Measurements from ENCODE around the gene STARD3NL.

STARD3NL gene

DNA sequence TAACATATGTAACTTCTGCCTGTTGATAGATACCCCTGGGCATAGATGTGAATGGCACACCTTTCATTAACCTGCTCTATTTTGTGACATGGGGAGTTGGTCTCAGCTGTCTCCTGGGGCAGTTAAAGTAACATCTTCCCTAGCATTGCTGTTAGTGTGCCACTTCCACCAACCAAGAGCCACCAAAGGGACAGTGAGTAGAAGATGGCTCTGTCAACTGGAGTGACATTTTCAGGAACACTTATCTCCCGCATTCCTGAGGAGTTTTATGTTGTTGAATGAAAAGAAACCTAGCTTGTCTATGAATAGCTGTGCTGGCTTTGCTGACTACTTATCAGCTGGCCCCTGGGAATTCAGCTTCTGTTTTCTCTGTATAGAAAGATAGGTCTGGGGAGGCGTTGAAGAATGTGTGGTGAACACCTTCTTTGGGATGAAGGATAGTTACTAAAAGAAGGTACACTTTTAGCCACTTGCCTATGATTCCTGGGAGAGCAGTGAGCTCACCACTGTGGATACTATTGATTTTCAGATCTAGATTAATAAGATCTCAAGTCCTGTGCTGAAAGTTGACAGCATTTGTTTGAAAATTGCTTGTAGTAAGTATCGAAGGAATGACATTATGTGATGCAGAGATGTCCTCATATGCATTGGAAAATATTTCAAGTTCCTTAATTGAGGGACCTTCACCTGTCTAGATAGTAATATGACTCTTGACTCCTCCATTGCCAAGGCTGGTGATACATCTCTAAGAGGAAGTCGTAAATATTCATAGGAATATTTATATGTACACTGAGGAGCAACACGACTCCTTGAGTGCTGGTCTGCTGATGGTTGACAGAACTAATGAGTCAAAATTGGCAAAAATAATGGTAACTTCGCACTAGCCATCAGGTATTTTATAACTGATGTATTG lies 7.6 kb downstream of the STARD3NL start:
- no peaks in the 10 kb centered on the region for H3K36me3 ChIP-seq (ENCODE audit: control insufficient read depth, insufficient read depth, low read length)
- no peak overlapping the region for H3K4me3 ChIP-seq (ENCODE audit: low read depth, low read length)
- peaks cover 44% of the 10 kb centered on the region for H3K4me1 ChIP-seq (ENCODE audit: control insufficient read depth, insufficient read depth, low read length)
- H3K27me3 ChIP-seq (ENCODE audit: control insufficient read depth, insufficient read depth, low read length), result no peaks in the 10 kb centered on the region
- no peak overlapping the region for H3K27ac ChIP-seq (ENCODE audit: low read depth, low read length)
- H3K9ac ChIP-seq (ENCODE audit: low read length), result no peak overlapping the region
- no peaks in the 10 kb centered on the region for H3K9me3 ChIP-seq (ENCODE audit: control insufficient read depth, insufficient read depth, low read depth, low read length)

DNA sequence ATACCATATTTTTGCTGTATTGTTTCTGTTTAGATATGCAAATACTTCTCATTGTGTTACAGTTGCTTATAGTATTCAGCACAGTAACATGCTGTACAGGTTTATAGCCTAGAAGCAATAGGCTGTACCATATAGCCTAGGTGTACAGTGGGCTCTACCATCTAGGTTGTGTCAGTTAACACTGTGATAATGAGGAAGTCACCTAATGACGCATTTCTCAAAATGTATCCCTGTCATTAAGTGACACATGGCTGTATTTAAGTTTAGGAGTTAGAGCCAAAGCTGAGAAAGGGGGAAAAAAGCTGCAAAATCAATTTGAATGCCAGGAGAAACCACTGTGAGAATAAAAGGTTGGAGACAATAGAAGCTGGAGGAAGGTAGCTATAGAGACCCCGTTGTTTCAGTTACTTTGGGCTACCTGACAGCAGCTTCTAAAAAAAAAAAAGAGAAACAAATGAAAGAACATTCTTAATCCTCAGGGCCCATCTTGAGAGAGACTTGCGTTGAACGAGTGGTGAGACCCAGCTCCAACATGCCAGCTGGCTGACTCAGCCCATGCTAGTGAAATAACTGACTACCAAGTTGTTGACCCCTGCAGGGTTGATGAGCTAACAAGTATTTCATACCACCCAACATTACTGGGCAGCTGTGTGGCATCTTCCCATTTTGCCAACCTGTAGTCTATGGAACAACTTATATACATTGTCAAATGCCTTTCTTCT lies 8.7 kb downstream of the STARD3NL start:
- no peak overlapping the region for H3K27ac ChIP-seq (ENCODE audit: low read depth, low read length)
- H3K36me3 ChIP-seq (ENCODE audit: control insufficient read depth, insufficient read depth, low read length), result no peaks in the 10 kb centered on the region
- no peak overlapping the region for H3K9ac ChIP-seq (ENCODE audit: low read length)
- no peaks in the 10 kb centered on the region for H3K9me3 ChIP-seq (ENCODE audit: control insufficient read depth, insufficient read depth, low read depth, low read length)
- no peaks in the 10 kb centered on the region for H3K27me3 ChIP-seq (ENCODE audit: control insufficient read depth, insufficient read depth, low read length)
- H3K4me1 ChIP-seq (ENCODE audit: control insufficient read depth, insufficient read depth, low read length), result peaks cover 44% of the 10 kb centered on the region
- no peak overlapping the region for H3K4me3 ChIP-seq (ENCODE audit: low read depth, low read length)

DNA sequence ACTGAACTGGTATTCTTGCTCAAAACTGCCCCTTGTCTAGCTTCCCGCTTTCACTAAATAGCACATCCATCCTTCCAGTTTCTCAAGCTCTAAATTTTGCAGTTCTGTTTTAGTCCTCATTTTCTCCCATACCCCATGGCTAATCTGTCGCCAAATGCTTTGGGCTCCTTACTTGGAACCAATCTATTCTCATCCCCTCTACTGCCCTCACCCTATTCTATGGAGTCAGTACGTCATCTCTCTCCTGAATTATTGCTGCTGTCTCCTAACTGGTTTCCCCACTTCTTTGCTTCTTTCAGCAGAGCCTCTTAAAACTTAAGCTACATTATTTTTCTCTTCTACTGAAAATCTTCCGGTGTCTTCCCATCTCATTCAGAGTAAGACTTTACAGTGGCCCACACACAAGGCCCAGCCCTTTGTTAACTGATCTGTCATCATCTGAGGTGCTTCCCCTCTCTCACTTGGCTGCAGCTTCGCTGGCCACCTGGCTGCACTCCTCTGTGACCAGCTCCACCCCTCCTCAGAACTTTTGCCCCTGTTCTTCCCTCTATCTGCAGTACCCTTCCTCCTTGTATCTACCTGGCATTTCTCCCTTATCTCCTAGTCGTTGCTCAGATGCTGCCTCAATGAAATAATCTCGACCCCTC lies 9.9 kb downstream of the STARD3NL start:
- H3K4me1 ChIP-seq (ENCODE audit: control insufficient read depth, insufficient read depth, low read length), result peaks cover 48% of the 10 kb centered on the region
- H3K4me3 ChIP-seq (ENCODE audit: low read depth, low read length), result no peak overlapping the region
- no peaks in the 10 kb centered on the region for H3K36me3 ChIP-seq (ENCODE audit: control insufficient read depth, insufficient read depth, low read length)
- no peaks in the 10 kb centered on the region for H3K27me3 ChIP-seq (ENCODE audit: control insufficient read depth, insufficient read depth, low read length)
- no peak overlapping the region for H3K27ac ChIP-seq (ENCODE audit: low read depth, low read length)
- H3K9ac ChIP-seq (ENCODE audit: low read length), result no peak overlapping the region
- no peaks in the 10 kb centered on the region for H3K9me3 ChIP-seq (ENCODE audit: control insufficient read depth, insufficient read depth, low read depth, low read length)

DNA sequence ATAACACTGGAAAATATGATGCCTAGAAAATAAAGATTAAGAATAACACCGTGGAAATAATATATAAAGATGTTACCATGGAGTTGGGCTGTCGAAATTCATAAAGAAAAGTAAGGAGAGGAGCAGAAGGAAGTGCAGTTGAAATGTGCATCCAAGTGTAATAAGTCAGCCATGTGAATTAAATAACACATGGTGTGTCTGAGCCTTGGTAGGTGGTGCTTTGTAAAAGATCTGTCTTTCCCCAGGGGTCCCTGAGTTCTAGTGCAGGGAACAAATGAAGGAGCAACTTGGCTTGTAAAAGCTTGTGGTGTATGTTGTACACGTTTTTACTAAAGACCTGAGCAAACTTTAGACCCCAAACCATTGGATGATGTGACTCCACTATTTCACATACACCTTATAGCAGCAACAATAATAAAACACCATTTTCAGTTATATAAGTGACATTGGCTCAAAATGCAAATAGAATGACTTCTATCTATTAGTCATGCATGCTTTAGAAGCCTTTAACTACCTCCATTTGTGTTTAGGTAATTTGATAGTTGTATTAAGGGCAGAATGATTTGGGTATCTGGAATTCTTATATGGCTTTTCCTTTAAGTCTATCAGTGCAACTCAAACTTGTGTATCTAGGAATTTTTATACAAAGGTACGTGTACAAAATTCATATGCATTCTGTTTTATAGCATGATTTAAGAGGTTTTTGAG lies 11.3 kb downstream of the STARD3NL start:
- no peak overlapping the region for H3K9ac ChIP-seq (ENCODE audit: low read length)
- H3K27me3 ChIP-seq (ENCODE audit: control insufficient read depth, insufficient read depth, low read length), result no peaks in the 10 kb centered on the region
- H3K36me3 ChIP-seq (ENCODE audit: control insufficient read depth, insufficient read depth, low read length), result no peaks in the 10 kb centered on the region
- peaks cover 48% of the 10 kb centered on the region for H3K4me1 ChIP-seq (ENCODE audit: control insufficient read depth, insufficient read depth, low read length)
- H3K9me3 ChIP-seq (ENCODE audit: control insufficient read depth, insufficient read depth, low read depth, low read length), result no peaks in the 10 kb centered on the region
- no peak overlapping the region; the same call in none of the 2 replicates for H3K27ac ChIP-seq (ENCODE audit: low read depth, low read length)
- no peak overlapping the region for H3K4me3 ChIP-seq (ENCODE audit: low read depth, low read length)

DNA sequence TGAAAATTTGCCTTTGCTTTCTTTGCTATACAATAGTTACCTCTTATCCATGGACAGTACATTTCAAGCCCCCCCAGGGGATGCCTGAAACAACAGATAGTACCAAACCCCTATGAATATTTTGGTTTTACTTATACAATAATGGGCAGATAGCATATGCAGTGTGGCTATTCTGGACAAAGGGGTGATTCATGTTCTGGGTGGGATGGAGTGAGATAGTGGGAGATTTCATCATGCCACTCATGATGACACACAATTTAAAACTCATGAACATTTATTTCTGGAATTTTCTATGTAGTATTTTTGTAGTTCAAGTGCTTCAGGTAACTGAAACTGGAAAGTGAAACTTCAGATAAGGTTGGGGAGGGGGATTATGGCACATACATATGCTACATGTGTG lies 12.0 kb downstream of the STARD3NL start:
- Histone ChIP-seq H3K36me3 (ENCODE audit: control insufficient read depth, insufficient read depth, low read length) (no peaks in the 10 kb centered on the region), H3K27ac (ENCODE audit: low read depth, low read length) (no peak overlapping the region), H3K9ac (ENCODE audit: low read length) (no peak overlapping the region), H3K4me3 (ENCODE audit: low read depth, low read length) (no peak overlapping the region), H3K9me3 (ENCODE audit: control insufficient read depth, insufficient read depth, low read depth, low read length) (no peaks in the 10 kb centered on the region), H3K4me1 (ENCODE audit: control insufficient read depth, insufficient read depth, low read length) (peaks cover 48% of the 10 kb centered on the region), H3K27me3 (ENCODE audit: control insufficient read depth, insufficient read depth, low read length) (no peaks in the 10 kb centered on the region)

DNA sequence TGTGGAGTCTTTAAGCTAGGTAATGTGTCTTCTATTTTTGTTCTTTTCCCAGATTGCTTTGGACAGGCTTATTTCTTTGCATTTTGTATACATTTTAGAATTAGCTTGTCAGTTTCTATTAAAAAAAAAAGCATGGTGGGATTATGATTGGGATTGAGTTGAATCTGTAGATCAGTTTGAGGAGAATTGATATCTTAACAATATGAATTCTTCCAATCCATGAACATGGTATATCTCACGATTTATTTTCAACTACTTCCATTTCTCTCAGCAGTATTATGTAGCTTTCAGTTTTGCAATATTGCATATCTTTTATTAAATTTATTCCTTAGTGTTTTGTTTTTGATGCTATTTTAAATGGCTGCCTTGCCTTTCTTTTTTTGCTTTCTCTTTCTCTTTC lies 13.7 kb downstream of the STARD3NL start:
- no peaks in the 10 kb centered on the region for H3K36me3 ChIP-seq (ENCODE audit: control insufficient read depth, insufficient read depth, low read length)
- H3K4me1 ChIP-seq (ENCODE audit: control insufficient read depth, insufficient read depth, low read length), result peaks cover 39% of the 10 kb centered on the region
- H3K9ac ChIP-seq (ENCODE audit: low read length), result no peak overlapping the region
- H3K4me3 ChIP-seq (ENCODE audit: low read depth, low read length), result no peak overlapping the region
- 0 out of 2 replicates have a peak overlapping the region, but pooled peaks have one; percentile 14 for H3K27ac ChIP-seq (ENCODE audit: low read depth, low read length)
- no peaks in the 10 kb centered on the region for H3K27me3 ChIP-seq (ENCODE audit: control insufficient read depth, insufficient read depth, low read length)
- no peaks in the 10 kb centered on the region for H3K9me3 ChIP-seq (ENCODE audit: control insufficient read depth, insufficient read depth, low read depth, low read length)

DNA sequence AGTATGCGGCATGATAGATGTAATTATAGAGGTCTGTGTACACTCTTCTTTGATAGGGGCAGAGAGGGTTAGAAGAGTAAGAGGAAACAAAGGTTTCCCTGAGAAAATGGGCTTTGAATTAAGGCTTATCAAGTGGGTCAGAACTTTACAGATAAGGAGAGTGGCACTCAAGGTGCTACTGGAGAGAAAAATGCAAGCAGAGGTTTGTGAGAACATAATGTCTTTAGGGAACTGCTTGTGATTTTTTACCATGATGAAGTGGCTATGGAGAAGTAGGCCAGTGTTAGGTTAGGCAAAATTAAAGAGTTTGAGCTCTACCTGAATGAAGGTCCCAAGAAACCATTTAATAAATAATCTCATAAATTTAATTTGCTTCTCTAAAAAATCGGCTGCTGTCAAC lies 14.3 kb downstream of the STARD3NL start:
- H3K27me3 ChIP-seq (ENCODE audit: control insufficient read depth, insufficient read depth, low read length), result no peaks in the 10 kb centered on the region
- peaks cover 36% of the 10 kb centered on the region for H3K4me1 ChIP-seq (ENCODE audit: control insufficient read depth, insufficient read depth, low read length)
- H3K9me3 ChIP-seq (ENCODE audit: control insufficient read depth, insufficient read depth, low read depth, low read length), result no peaks in the 10 kb centered on the region
- H3K36me3 ChIP-seq (ENCODE audit: control insufficient read depth, insufficient read depth, low read length), result no peaks in the 10 kb centered on the region
- no peak overlapping the region for H3K4me3 ChIP-seq (ENCODE audit: low read depth, low read length)
- 0 out of 2 replicates have a peak overlapping the region, but pooled peaks have one; percentile 14 for H3K27ac ChIP-seq (ENCODE audit: low read depth, low read length)
- no peak overlapping the region for H3K9ac ChIP-seq (ENCODE audit: low read length)

DNA sequence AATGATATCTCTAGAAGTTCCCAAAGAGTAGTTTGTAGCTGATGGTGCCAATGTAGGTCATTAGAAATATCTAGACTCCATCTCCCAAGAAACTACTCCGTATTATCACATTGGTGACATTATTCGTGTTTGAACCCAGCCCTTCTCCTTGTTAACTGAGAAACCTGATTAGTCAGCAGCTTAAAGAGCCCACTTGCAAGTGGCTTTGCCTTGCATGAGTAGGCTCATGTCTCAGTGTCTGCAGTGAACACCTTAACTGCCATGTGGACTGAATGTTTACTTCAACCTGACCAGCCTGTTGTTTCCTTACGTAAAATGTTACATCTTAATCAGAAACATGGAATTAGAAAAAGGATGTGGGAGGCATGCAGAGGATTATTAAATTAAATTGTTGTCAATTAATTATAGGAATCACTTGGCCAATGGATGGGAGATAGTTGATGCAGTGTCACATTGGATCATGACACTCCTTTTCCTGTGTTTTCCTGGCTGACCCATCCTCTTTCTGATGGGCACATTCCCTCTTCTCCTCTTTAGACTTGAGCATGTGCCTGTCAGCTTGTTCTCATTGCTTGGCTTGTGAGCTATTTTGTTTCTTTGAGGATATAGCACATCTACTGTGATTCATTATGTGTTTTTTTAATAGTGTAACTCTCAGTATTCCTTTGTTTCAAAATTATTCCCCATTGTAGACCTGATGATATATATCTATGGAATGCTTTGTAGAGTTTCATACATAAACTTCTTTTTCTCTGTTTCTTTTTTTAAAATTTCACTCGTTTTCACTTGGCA lies 18.0 kb downstream of the STARD3NL start:
- Histone ChIP-seq H3K9me3 (ENCODE audit: control insufficient read depth, insufficient read depth, low read depth, low read length) (no peaks in the 10 kb centered on the region), H3K27me3 (ENCODE audit: control insufficient read depth, insufficient read depth, low read length) (no peaks in the 10 kb centered on the region), H3K27ac (ENCODE audit: low read depth, low read length) (no peak overlapping the region), H3K36me3 (ENCODE audit: control insufficient read depth, insufficient read depth, low read length) (no peaks in the 10 kb centered on the region), H3K4me1 (ENCODE audit: control insufficient read depth, insufficient read depth, low read length) (peaks cover 20% of the 10 kb centered on the region), H3K4me3 (ENCODE audit: low read depth, low read length) (no peak overlapping the region), H3K9ac (ENCODE audit: low read length) (no peak overlapping the region)

DNA sequence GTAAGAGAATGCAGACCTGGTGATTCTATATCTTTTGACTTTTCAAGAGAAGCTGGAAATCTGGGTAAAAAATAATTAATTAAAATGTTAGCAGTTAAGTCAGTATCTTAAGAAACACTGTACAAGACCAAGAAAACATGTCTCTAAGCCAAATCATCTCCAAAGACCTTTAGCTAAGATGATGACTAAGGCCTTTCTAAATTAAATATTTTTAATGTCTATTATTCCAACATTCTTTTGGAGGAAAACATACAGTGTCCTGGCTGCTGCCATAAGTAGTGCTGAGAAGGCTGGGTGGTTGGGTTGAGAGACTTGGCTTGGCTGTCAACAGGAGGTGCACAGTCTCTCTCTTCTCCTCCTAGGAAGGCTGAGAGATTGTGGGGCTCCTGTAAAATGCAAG lies 20.3 kb downstream of the STARD3NL start:
- Histone ChIP-seq H3K9ac (ENCODE audit: low read length) (no peak overlapping the region), H3K4me1 (ENCODE audit: control insufficient read depth, insufficient read depth, low read length) (peaks cover 16% of the 10 kb centered on the region), H3K36me3 (ENCODE audit: control insufficient read depth, insufficient read depth, low read length) (peaks cover 2% of the 10 kb centered on the region; the same call in 1 of the 2 replicates), H3K27ac (ENCODE audit: low read depth, low read length) (no peak overlapping the region), H3K4me3 (ENCODE audit: low read depth, low read length) (no peak overlapping the region), H3K27me3 (ENCODE audit: control insufficient read depth, insufficient read depth, low read length) (no peaks in the 10 kb centered on the region), H3K9me3 (ENCODE audit: control insufficient read depth, insufficient read depth, low read depth, low read length) (no peaks in the 10 kb centered on the region)

DNA sequence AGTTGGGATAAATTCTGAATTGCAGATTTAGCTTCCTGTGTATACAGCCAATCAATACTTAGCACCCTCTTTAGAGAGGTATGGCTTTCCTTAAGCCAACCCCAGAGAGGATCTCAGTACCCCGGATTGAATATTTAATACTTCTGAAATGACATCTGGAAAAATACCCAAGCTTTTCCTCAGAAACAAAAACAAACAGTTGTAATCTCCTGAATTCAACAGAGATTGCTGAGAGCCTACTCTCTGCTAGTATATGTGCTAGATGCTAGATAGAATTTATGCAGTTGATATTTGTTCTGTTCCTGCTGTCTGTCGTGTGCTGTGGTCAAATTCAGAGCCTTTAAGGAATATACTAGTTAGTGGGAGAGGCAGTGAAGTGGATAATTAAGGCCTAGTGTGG lies 21.1 kb downstream of the STARD3NL start:
- Histone ChIP-seq H3K27me3 (ENCODE audit: control insufficient read depth, insufficient read depth, low read length) (no peaks in the 10 kb centered on the region), H3K36me3 (ENCODE audit: control insufficient read depth, insufficient read depth, low read length) (peaks cover 2% of the 10 kb centered on the region; the same call in 1 of the 2 replicates), H3K9ac (ENCODE audit: low read length) (no peak overlapping the region), H3K4me1 (ENCODE audit: control insufficient read depth, insufficient read depth, low read length) (peaks cover 16% of the 10 kb centered on the region), H3K27ac (ENCODE audit: low read depth, low read length) (no peak overlapping the region), H3K9me3 (ENCODE audit: control insufficient read depth, insufficient read depth, low read depth, low read length) (no peaks in the 10 kb centered on the region), H3K4me3 (ENCODE audit: low read depth, low read length) (no peak overlapping the region)

All from HUES6 (cell line).